HPDE6-E6E7 (cell line): Measurements from ENCODE around the gene ADSS1.
"Not testable (repeated sequence)": the region's sequence is repeated elsewhere in the genome, so short reads cannot be mapped to it uniquely, and the experiment has no call there.

Experiments used
- DNase-seq: peaks from one replicate; pipeline ENCODE4 v3.0.0; 2011; ENCODE audit warnings: missing footprints; ENCODE audit errors: extremely low spot score

Gene ADSS1

DNA sequence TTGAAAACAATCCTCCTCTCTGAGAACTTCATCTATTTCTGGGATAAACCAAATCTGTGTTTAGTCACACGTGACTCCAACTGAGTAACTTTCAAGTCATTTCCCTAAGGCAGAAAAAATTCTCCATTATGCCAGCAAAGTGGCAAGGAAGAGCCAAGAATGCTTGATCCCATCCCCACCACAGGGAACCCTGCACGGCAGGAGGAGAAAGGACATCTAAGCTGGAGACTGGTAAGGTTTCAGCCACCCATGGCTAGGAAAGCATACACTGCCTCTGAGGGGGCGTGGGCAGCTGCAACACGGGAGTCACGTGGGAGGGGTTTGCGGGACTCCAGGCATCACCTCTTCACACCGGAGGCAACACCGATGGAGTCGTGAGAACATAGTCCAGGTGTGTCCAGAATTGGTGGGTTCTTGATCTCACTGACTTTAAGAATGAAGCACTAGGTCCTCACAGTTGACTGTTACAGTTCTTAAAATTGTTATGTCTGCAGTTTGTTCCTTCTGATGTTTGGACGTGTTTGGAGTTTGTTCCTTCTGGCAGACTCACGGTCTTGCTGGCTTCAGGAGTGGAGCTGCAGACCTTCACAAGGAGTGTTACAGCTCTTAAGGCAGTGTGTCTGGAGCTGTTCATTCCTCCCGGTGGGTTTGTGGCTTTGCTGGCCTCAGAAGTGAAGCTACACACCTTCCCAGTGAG, 26.2 kb downstream of the ADSS1 start:
- no peak for DNase-seq

DNA sequence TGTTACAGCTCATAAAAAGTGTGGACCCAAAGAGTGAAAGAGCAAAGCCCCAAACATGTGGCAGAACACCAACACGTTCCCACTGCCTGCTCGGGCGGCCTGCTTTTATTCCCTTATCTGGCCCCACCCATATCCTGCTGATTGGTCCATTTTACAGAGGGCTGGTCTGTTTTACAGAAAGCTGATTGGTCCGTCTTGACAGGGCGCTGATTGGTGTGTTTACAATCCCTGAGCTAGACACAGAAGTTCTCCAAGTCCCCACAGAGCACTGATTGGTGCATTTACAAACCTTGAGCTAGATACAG, 26.7 kb downstream of the ADSS1 start:
- not testable (repeated sequence) for DNase-seq

DNA sequence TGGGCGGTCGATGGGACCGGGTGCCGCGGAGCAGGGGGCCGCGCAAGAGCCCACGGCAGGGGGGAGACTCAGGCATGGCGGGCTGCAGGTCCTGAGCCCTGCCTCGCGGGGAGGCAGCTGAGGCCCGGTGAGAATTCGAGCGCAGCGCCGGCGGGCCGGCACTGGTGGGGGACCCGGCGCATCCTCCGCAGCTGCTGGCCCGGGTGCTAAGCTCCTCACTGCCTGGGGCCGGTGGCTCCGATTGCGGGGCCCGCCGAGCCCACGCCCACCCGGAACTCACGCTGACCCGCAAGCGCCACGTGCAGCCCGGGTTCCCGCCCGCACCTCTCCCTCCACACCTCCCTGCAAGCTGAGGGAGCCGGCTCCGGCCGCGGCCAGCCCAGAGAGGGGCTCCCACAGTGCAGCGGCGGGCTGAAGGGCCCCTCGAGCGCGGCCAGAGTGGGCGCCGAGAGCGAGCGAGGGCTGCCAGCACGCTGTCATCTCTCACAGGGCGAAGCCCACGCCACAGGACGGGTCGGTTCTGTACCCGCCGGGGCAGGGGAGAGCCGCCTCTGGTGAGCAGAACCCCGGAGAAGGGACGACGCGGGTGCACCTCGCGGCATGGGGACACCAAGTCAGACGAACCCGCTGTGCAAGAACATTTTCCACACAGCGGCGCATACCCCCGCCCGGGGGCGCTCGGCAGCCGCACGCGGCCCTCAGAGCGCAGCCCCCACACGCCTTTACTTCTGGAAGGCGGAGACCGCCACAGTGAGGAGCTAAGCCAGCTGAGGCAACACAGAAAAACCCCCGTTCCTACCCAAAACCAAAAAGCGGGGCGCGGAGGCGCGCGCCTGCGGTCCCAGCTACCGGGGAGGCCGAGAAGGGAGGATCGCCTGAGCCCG, 27.8 kb downstream of the ADSS1 start:
- DNase-seq = no peak

DNA sequence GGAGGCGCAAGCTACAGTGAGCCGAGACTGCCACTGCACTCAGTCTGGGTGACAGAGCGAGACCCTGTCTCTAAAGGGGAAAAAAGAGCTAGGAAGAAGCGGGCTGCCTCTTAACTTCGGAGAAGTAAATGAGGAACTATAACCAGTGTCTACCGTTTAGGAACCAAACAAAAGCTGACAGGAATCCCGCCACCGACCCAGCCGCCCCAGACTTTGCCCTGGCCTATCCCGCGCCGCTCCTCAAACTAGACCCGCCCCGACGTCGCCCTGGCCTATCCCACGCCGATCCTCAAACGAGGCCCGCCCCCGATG, 28.4 kb downstream of the ADSS1 start:
- DNase-seq = no peak

DNA sequence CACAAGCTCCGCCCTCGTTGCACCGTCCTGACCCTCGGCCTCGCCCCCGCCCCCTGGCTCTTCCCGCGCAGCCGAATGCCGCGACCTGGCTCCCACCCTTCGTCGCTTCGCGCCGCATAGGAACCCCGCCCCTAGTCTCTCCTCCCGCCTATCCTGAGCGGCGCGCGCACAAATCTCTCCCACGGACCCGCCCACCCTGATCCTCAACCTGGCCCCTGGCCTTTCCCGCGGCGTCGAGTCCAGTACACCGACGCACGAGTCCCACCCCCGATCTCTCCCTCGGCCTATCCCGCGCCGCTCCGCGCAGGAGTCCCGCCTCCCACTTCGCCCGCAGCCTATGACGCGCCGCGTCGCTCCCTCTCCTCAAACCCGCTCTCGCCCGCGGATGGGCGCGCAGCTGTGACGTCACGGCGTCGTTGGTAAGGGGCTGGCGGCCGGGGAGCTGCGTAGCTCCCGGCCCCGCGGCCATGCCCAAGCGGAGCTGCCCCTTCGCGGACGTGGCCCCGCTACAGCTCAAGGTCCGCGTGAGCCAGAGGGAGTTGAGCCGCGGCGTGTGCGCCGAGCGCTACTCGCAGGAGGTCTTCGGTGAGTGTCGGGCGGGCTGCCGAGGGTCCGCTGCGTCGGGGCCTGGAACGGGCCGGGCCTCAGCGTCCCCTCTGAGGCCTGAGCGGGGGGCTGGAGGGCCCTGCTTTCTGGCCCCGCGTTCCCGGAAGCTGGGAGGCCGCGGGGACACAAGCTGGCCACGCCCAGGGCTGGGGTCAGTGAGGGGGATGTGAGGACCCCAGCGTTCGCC, 28.9 kb downstream of the ADSS1 start, which contains the start of gene SIVA1:
TSS of gene SIVA1 (plus strand) at position 413 of the 793 bp plus-strand sequence. CDS start at position 468, 55 bp downstream.
- DNase-seq = peak; percentile 100

DNA sequence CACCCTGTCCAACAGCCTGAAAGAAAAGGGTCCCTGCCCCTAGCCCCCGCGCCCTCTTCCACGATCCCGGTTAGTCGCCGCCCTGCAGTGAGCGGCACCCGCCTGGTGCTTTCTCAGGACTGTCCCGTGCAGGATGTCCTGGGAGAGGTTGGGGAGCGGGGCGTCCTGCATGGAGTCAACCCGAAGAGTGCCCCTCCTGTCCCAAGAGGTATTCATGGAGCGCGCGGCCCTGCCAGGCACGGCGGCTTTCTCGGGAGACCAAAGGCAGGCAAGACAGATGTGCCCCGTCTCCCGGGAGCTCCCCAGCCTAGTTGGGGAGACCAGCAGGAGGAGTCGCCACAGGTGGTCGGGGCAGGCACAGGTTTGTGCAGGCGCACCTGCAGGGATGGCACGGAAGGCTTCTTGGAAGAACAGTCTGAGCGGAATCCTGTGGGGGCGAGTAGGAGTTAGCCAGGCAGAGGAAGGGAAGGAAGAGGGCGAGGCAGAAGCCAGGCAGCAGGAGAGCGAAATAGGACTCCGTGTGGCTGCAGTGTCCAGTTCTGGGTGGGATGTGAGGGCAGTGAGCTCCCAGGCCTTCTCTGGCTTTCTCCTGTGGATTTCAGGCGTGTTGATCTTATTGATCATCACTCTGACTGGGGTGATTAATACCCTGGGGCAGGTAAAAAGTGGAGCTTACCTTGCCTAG, 29.6 kb downstream of the ADSS1 start:
- DNase-seq = no peak

DNA sequence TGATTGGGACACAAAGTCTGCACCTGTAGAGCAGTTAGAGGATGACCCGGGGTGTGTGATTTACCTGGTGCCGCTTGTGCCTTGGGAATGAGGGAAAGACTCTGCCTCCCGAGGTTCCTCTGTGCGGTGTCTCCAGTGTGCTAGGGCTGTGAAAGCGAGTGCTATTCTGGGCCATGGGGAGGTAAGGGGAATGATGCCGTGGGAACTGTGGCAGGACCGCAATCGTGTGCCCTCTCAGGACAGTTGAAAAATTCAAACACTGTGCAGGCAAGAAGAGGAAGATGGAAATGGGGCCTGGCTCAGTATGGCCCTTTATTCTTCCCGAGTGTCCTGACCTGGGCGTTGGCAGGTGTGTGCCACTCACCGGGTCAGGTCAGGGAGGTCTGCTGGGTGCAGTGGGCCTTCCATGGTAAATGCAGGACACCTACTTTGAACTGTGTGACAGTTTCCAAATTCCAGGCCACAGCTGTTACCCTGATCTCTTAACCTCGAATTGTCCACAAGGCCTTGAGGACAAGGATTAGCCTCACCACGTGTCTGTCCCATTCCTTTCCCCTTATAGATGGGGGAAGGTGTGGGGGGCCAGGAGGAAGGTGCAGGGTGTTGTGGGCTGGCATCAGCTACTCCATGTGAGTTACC, 30.3 kb downstream of the ADSS1 start:
- DNase-seq = no peak

DNA sequence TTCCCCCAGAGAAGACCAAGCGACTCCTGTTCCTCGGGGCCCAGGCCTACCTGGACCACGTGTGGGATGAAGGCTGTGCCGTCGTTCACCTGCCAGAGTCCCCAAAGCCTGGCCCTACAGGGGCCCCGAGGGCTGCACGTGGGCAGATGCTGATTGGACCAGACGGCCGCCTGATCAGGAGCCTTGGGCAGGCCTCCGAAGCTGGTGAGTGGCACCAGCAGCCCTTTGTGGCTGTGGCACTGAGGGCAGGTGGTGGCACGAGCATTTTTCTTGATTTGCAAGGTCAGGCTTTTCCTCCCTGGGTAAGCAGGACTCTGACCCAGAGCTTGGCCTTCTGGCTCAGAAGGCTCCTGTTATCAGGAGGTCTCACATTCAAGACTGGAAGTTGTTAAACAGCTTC, 31.6 kb downstream of the ADSS1 start:
- DNase-seq = no peak

DNA sequence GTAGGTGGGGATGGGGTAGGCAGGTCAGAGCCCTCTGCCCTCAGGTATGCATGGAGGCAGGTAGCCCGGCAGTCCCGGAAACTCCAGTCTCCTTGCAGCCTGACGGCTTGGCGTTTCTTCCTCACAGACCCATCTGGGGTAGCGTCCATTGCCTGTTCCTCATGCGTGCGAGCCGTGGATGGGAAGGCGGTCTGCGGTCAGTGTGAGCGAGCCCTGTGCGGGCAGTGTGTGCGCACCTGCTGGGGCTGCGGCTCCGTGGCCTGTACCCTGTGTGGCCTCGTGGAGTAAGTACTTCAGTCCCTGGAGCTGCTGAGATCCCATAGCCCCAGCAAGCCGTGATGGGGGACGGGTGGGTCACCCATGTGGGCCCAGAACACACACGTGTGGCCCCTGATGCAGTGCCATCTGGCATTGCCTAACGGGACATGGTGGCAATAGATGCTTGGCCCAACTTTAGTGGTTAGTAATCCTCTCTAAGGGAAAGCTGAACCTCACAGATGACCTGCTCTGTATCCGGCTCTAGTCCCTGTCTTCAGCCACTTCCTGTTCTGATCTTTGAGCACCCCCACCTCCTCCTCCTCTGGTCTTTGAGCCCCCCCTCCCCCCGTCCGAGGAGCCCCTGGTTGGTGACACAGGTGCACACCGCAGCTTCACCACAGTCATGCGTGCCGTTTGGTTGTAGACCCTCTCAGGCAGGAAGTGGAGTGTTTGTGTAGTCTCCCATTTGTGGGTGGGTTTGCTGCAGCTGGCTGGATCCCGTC, 32.6 kb downstream of the ADSS1 start:
- DNase-seq = no peak

DNA sequence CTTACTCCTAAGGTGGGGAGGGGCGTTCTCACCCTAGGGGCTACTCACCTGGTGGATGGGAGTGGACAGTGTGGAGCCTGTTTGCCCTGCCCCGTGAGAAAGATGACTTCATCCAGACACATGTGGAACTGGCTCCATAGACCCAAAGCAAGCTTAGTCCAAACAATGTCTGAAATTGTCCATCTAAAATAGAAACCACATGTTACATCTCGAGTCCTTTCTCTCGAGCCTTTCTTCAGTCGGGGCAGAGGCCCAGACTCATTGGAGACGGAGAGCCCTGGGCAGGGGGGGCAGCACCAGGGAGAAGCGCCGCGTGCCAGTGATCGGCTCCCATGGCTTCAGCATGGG, 33.2 kb downstream of the ADSS1 start:
- no peak for DNase-seq

DNA sequence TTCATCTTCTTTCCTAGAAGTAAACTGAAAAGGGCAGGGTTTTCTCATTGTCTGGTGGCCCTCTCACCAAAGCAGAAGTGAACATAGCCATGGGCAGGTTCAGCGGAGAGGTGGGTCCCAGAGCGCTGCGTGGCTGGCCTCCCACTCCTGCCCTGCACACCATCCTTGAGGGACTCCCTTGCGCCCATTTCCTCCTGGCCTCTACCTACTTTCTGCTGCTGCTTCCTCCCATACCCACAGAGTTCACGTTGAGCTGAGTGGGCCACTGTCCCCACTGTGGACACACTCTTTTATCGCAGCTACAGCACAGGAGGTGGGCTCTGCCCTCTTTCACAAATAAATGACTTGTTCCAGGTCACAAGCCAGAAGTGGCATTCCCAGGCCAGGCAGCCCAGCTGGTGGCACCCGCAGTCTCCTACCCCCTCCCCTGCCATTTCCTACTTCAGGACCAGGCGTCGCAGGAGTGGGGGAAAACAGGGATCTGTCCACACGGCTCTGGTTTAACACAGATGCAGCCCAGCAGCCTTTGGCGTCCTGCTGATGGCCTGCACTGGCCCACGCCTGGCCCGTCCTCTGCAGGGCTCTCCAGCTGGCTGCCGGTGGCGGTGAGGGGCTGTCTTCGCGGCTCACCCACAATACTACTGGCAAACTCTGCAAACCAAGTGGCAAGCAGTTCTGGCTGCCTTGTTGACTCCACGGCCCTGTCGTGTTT, 33.8 kb downstream of the ADSS1 start:
- DNase-seq = no peak

DNA sequence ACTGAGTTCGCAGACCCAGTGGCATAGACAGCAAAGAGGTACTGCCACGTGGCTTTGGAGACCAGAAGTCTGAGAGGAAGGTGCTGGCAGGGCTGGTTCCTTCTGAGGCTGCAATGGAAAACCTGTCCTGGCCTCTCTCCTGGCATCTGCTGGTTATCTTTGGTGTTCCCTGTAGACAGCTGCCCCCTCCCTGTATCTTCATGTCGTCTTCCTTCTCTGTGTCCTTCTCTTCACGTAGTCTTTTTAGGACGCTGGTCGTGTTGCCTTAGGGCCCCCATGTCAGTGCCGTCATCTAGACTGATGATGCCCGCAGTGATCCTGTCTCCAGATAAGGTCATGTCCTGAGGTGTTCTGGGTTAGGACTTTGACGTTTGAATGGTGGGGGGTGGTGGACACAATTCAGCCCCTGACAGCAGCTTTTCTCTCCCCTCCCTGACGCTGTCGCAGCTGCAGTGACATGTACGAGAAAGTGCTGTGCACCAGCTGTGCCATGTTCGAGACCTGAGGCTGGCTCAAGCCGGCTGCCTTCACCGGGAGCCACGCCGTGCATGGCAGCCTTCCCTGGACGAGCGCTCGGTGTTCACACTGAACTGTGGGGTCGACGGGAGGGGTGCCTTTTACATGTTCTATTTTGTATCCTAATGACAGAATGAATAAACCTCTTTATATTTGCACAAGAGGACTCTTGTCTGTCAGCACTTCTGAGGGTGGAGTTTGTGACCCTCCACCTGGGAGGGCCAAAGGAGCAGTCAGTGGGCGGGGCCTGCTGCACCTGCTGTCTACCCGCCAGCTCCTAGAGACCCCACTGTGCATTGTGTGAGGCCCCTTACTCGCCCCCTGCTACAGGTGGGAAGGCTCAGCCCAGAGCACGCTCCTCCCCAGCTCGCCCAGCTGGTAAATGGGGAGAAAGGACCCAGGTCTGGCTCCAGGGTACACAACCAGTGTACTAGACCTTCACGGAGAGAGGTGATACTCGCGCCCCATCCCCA, 35.2 kb downstream of the ADSS1 start:
- DNase-seq = no peak

DNA sequence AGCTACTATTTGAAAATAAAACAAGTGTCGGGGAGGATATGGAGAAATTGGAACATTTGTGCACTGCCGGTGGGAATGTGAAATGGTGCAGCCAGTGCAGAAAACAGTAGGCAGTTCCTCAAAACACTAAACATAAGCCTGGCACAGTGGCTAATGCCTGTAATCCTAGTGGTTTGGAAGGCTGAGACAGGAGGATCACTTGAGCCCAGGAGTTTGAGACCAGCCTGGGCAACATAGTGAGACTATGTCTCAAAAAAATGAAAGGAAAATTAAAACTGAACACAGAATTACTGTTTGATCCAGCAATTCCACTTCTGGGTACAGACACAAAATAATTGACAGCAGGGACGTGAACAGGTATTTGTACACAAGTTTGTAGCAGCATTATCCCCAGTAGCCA, 41.5 kb downstream of the ADSS1 start:
- no peak for DNase-seq

DNA sequence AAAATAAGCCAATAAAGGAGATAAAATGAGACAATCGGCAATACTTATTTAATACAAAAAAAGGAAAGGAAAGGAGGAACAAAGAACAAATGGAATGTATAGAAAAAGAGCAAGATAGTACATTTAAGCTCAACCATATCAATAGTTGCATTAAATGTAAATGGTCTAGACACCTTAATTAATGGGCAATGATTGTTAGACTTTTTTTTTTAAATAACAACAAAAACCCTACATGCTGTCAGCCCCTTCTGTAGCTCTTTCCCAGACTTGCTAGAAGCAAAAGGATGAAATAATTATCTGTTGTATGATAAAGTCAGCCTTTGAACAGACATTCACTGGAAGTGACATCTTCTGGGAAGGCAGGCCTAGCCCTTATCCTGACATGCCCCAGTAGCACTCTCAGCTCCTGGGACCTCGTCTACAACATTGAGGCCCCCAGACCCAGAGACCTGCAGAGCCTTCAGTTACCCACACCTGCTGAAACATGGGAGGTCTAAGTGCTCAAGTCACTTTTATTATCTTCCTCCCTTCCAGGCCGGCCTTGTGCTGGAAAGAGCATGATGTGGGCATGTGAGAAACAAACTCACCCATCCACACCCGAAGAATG, 42.3 kb downstream of the ADSS1 start:
- DNase-seq = no peak

DNA sequence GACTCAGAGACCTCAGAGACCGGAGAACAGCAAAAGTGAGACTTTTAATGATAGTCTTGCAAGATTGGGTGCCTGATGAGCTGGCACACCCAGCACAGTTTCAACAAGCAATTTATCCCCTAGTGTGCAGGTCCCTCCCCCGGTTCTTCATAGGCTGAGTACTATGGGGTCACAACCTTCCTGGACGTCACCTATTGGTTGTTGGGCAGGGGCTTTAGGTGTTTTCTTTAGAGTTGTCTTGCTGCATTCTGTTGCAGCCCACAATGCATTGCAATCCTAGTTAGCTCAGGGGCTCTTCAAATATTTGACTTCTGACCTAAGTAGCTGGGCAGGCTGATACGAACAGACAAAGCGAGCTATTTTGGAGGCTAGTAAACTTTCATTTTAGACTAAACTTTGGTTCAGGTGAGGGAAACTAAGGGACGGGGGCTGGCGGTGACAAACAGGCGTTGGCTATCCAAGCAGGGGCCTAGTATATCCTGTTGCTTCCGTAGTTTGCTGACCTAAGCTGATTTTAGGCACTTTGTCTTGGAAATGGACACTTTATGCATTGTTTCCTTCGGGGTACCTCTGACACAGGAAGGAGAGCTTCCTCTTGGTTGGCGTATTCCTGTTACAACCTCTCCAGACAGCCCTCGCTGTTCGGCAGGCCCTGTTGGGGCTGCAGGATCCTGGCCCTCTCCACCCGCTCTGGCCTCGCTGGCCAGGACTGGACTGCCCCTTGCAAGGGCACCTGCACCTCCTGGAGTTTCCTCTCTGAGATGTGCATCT, 43.0 kb downstream of the ADSS1 start:
- DNase-seq = no peak

DNA sequence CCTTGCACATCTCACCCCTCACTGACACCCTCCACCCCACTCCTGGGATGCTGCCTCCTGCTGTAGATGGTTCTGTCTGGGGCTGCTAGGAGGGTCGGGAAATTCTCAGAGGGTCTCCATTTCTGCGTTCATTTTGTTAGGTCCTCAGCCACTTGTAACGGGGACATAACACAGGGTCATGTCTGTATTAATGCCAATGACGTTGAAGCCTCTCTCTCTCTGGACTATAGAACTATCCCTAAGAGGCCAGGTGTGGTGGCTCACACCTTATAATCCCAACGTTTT, 43.5 kb downstream of the ADSS1 start:
- no peak for DNase-seq

DNA sequence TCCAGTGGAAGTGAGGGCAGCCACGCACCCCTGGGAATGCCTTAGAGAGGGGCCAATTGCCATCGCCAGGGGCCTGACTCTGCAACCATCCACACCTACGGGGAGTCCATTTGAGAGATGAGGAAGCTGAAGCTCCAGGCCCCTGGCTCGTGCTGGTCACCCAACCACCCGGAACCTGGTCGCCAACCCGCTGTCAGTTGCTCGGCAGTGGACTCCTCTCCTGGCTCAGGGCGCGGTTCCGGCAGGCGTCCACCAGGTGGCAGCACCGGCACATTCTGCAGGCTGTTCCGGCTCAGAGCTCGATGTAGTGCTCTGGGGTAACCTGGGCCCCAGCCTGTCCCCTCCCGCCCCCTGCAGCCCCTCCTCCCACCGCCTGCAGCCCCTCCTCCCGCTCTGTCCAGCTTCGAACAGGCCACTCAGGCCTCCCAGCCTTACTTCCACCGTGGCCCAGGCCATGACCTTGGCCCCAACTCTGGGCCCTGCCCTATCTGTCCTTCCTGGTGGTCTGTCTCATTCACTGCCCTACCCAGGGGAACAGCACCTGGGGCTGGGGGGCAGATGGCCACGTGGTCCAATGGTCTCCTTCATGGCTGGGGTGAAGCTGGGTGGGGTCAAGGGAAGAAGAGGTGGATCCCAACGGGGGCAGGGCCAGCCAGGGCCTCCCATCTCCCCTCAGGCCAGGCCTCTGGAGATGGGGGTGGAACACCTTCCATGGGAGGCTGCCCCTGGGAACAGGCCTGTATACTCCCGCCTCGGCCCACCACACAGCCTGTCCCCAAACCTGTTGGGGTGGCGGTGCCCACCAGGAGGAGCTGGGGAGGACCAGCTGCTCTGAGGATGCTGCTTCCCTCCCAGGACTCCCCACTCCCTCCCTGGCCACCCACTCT, 44.7 kb downstream of the ADSS1 start:
- peak; percentile 77 for DNase-seq
